IMR-90 (cell line): ENCODE data around the gene PIH1D1. TPM values are rescaled to one million over a fixed set of nuclear protein-coding genes. Genes with fewer than 3 reads are reported as not detected.

ENCODE experiments used
- ATAC-seq: fragments of 200-7000 bp; cut with Tn5 transposase; 2 replicates; pipeline ENCODE4 v1.9.1; 2020; ENCODE audit warnings: low read depth, mild to moderate bottlenecking, moderate library complexity
- BruUV-seq: library from RNA; stranded (reverse); fragments of 400-500 nt; replicated peaks from 2 replicates; lab custom pipeline; 2021; lab: Mats Ljungman, UMichigan
- CTCF ChIA-PET: fragments of 300-600 bp; formaldehyde crosslinking; extraction: SDS; loops from one replicate; lab custom pipeline; 2021; ENCODE audit warnings: antibody characterized with exemption; lab: Yijun Ruan, JAX
- POLR2A ChIA-PET: fragments of 300-600 bp; sonication (Branson Sonifier 250); formaldehyde crosslinking; loops from one replicate; lab custom pipeline; 2022; ENCODE audit warnings: antibody characterized with exemption; ENCODE audit not compliant: unreplicated experiment; lab: Charles Lee
- DNase-seq: peaks from one replicate; pipeline ENCODE4 v3.0.0; 2013
- H2AFZ ChIP-seq: replicated peaks from 2 replicates; pipeline ENCODE3; 2013; ENCODE audit warnings: low read length, mild to moderate bottlenecking; ENCODE audit not compliant: poor library complexity
- H2AK5ac ChIP-seq: 2 replicates; pipeline ENCODE4 v1.6.1; 2013; ENCODE audit warnings: low read depth, low read length, inconsistent platforms
- H2AK9ac ChIP-seq: replicated peaks from 2 replicates; pipeline ENCODE3; 2013; ENCODE audit warnings: mild to moderate bottlenecking, low read depth, low read length, moderate library complexity; ENCODE audit not compliant: poor library complexity
- H2BK120ac ChIP-seq: 2 replicates; pipeline ENCODE4 v1.6.1; 2013; ENCODE audit warnings: low read depth, low read length, inconsistent platforms
- H2BK15ac ChIP-seq: 3 replicates; pipeline ENCODE4 v1.6.1; 2013; ENCODE audit warnings: low read depth, low read length, inconsistent platforms
- H2BK20ac ChIP-seq: 2 replicates; pipeline ENCODE4 v1.6.1; 2013; ENCODE audit warnings: low read depth, mild to moderate bottlenecking, inconsistent platforms, low read length, moderate library complexity
- H2BK5ac ChIP-seq: 2 replicates; pipeline ENCODE4 v1.6.1; 2013; ENCODE audit warnings: mild to moderate bottlenecking, low read depth, low read length, inconsistent platforms; ENCODE audit not compliant: poor library complexity, severe bottlenecking
- H3K14ac ChIP-seq: replicated peaks from 2 replicates; pipeline ENCODE4 v1.6.1; 2013; ENCODE audit warnings: low read depth, low read length, inconsistent platforms
- H3K18ac ChIP-seq: 2 replicates; pipeline ENCODE4 v1.6.1; 2013; ENCODE audit warnings: low read depth, low read length, control low read depth
- H3K23ac ChIP-seq: 2 replicates; pipeline ENCODE4 v1.6.1; 2013; ENCODE audit warnings: low read depth, low read length, inconsistent platforms
- H3K27ac ChIP-seq: 2 replicates; pipeline ENCODE4 v1.5.1; 2013; ENCODE audit warnings: mild to moderate bottlenecking, control low read depth, low read length; ENCODE audit not compliant: insufficient read depth
- H3K27me3 ChIP-seq: 2 replicates; pipeline ENCODE4 v1.6.1; 2013; ENCODE audit warnings: low read length; ENCODE audit not compliant: control insufficient read depth, insufficient read depth
- H3K36me3 ChIP-seq: 2 replicates; pipeline ENCODE4 v1.6.1; 2013; ENCODE audit warnings: low read length, mixed read lengths; ENCODE audit not compliant: control insufficient read depth, insufficient read depth
- H3K4ac ChIP-seq: 2 replicates; pipeline ENCODE4 v1.6.1; 2013; ENCODE audit warnings: low read depth, low read length, inconsistent platforms
- H3K4me1 ChIP-seq: 2 replicates; pipeline ENCODE4 v1.6.1; 2013; ENCODE audit warnings: low read length, mixed read lengths; ENCODE audit not compliant: control insufficient read depth, insufficient read depth
- H3K4me2 ChIP-seq: 2 replicates; pipeline ENCODE4 v1.6.1; 2013; ENCODE audit warnings: low read depth, mild to moderate bottlenecking, control low read depth, low read length, moderate library complexity
- H3K4me3 ChIP-seq: 2 replicates; pipeline ENCODE4 v1.5.1; 2013; ENCODE audit warnings: low read depth, mild to moderate bottlenecking, control low read depth, low read length, moderate library complexity; ENCODE audit not compliant: insufficient read depth
- H3K56ac ChIP-seq: 2 replicates; pipeline ENCODE4 v1.6.1; 2013; ENCODE audit warnings: low read length, inconsistent platforms; ENCODE audit not compliant: insufficient read depth; ENCODE audit errors: extremely low read depth
- H3K79me1 ChIP-seq, 2 experiments: 2 replicates each; pipeline ENCODE4 v1.6.1; 2013; ENCODE audit warnings: low read length in 2 of 2, inconsistent platforms in 1 of 2, low read depth in 1 of 2
- H3K9ac ChIP-seq: 2 replicates; pipeline ENCODE4 v1.6.1; 2013; ENCODE audit warnings: low read depth, low read length, control low read depth
- H3K9me1 ChIP-seq: 2 replicates; pipeline ENCODE4 v1.6.1; 2013; ENCODE audit warnings: low read length, inconsistent platforms; ENCODE audit not compliant: insufficient read depth
- H3K9me3 ChIP-seq: 2 replicates; pipeline ENCODE4 v1.6.1; 2013; ENCODE audit warnings: low read length; ENCODE audit not compliant: control insufficient read depth, insufficient read depth
- H4K20me1 ChIP-seq: 2 replicates; pipeline ENCODE4 v1.6.1; 2013; ENCODE audit warnings: low read length, inconsistent platforms; ENCODE audit not compliant: insufficient read depth
- H4K5ac ChIP-seq: 2 replicates; pipeline ENCODE4 v1.6.1; 2013; ENCODE audit warnings: mild to moderate bottlenecking, low read depth, low read length, control low read depth
- H4K8ac ChIP-seq, 2 experiments: 2 replicates each; pipeline ENCODE4 v1.6.1; 2013; ENCODE audit warnings: low read depth in 2 of 2, low read length in 2 of 2, control low read depth in 1 of 2, inconsistent platforms in 1 of 2
- H4K91ac ChIP-seq: 2 replicates; pipeline ENCODE4 v1.6.1; 2013; ENCODE audit warnings: low read depth, low read length, inconsistent platforms; ENCODE audit not compliant: insufficient read depth
- BHLHE40 ChIP-seq: fragments of 150-350 bp; IDR thresholded peaks from 2 replicates; pipeline ENCODE4 v1.6.1; 2016; ENCODE audit warnings: mild to moderate bottlenecking, low read depth, low read length
- CEBPB ChIP-seq: IDR thresholded peaks from 2 replicates; pipeline ENCODE4 v1.6.1; 2012; ENCODE audit warnings: low read depth, low read length, improper control_type of control experiment
- CHD1 ChIP-seq: IDR thresholded peaks from 2 replicates; pipeline ENCODE4 v1.6.1; 2012; ENCODE audit warnings: low read depth, low read length, improper control_type of control experiment
- FOS ChIP-seq: fragments of 150-350 bp; IDR thresholded peaks from 2 replicates; pipeline ENCODE4 v1.6.1; 2016; ENCODE audit warnings: low read depth, low read length
- MAFK ChIP-seq: IDR thresholded peaks from 2 replicates; pipeline ENCODE4 v1.6.1; 2012; ENCODE audit warnings: low read depth, low read length, improper control_type of control experiment
- MAZ ChIP-seq: IDR thresholded peaks from 2 replicates; pipeline ENCODE4 v1.6.1; 2012; ENCODE audit warnings: low read depth, mild to moderate bottlenecking, low read length, improper control_type of control experiment, moderate library complexity, borderline replicate concordance
- MXI1 ChIP-seq: IDR thresholded peaks from 2 replicates; pipeline ENCODE4 v1.6.1; 2012; ENCODE audit warnings: low read depth, mild to moderate bottlenecking, low read length, moderate library complexity, borderline replicate concordance
- NFE2L2 ChIP-seq: fragments of 150-350 bp; IDR thresholded peaks from 2 replicates; pipeline ENCODE4 v1.6.1; 2016; ENCODE audit warnings: low read depth, mild to moderate bottlenecking, low read length
- POLR2A ChIP-seq: IDR thresholded peaks from 2 replicates; pipeline ENCODE4 v1.6.1; 2012; ENCODE audit warnings: mild to moderate bottlenecking, low read depth, low read length
- RAD21 ChIP-seq: IDR thresholded peaks from 2 replicates; pipeline ENCODE4 v1.6.1; 2012; ENCODE audit warnings: low read length, improper control_type of control experiment
- RCOR1 ChIP-seq: IDR thresholded peaks from 2 replicates; pipeline ENCODE4 v1.6.1; 2012; ENCODE audit warnings: mild to moderate bottlenecking, low read length, improper control_type of control experiment; ENCODE audit not compliant: insufficient replicate concordance
- RFX5 ChIP-seq: IDR thresholded peaks from 2 replicates; pipeline ENCODE4 v1.8.0; 2012; ENCODE audit warnings: low read depth, mild to moderate bottlenecking, low read length, moderate library complexity
- SMC3 ChIP-seq: fragments of 150-350 bp; IDR thresholded peaks from 2 replicates; pipeline ENCODE4 v1.6.1; 2016; ENCODE audit warnings: low read depth, mild to moderate bottlenecking, antibody characterized with exemption, low read length, moderate library complexity
- whole genome bisulfite sequencing, 2 experiments: methylation state at CpG; one replicate each; pipeline versions ENCODE4 v1.1.5 to v1.1.7; 2013; ENCODE audit warnings: missing lambda C conversion rate in 2 of 2; ENCODE audit not compliant: insufficient read length in 1 of 2; ENCODE audit errors: extremely low coverage in 2 of 2; 5-methylcytosine and 5-hydroxymethylcytosine counted together
- dilution Hi-C: fragments of 300-500 bp; cut with HindIII; formaldehyde crosslinking; loops from one replicate; pipeline ENCODE4 v1.14.3; 2018; ENCODE audit warnings: low sequenced_read_pairs; ENCODE audit not compliant: unreplicated experiment
- in situ Hi-C: fragments of 300-500 bp; cut with MboI; formaldehyde crosslinking; loops from 3 replicates; pipeline ENCODE4 v1.14.3; 2019; ENCODE audit warnings: low sequenced_read_pairs, inconsistent platforms, mixed read lengths
- intact Hi-C: fragments of 100-400 bp; cut with micrococcal nuclease; formaldehyde crosslinking; loops from 2 replicates; pipeline ENCODE4 v1.10.0; 2022
- polyA plus RNA-seq, 3 experiments: library from polyadenylated mRNA; depleted of rRNA; stranded (reverse); fragments of >200 nt; gene quantifications; 2 replicates each; pipeline ENCODE4 v1.2.3, GENCODE V29; 2012; ENCODE audit warnings: low replicate concordance in 1 of 3
- total RNA-seq: library from RNA; depleted of rRNA; stranded (reverse); fragments of >200 nt; gene quantifications from 2 replicates; pipeline ENCODE4 v1.2.3, GENCODE V29; 2012
- TF ChIP-seq, protein P1 (sequence below): fragments of 150-350 bp; IDR thresholded peaks from 2 replicates; pipeline ENCODE4 v1.6.1; 2017; ENCODE audit warnings: mild to moderate bottlenecking, antibody characterized with exemption, low read length, low read depth
- TF ChIP-seq, protein P2 (sequence below): conservative IDR thresholded peaks from 2 replicates; pipeline ENCODE4 v1.5.1; 2012; ENCODE audit warnings: mild to moderate bottlenecking, low read depth, low read length, improper control_type of control experiment
- TF ChIP-seq, protein P3 (sequence below): fragments of 150-350 bp; IDR thresholded peaks from 2 replicates; pipeline ENCODE4 v1.6.1; 2016; ENCODE audit warnings: low read depth, mild to moderate bottlenecking, low read length, moderate library complexity, borderline replicate concordance

Gene PIH1D1
- total and polyA plus RNA-seq, 2 of the 4 experiments (the other 2 are of a cell fraction), result 77.9 to 122 TPM

DNA sequence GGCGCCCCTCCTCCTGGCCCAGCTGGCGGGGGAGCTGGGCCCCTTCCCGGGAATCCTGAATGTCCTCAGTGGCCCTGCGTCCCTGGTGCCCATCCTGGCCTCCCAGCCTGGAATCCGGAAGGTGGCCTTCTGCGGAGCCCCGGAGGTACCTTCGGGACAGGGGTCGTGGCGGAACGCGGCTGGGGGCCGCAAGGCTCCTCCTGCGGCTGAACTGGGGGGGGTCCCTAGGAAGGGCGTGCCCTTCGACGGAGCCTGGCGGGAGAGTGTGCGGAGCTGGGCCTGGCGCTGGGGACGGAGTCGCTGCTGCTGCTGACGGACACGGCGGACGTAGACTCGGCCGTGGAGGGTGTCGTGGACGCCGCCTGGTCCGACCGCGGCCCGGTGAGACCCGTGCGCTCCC, 10.0 kb upstream of the PIH1D1 start:
- Histone ChIP-seq H3K9ac (no peak overlapping the region), H4K20me1 (no peaks in the 10 kb centered on the region), H3K4me3 (no peak overlapping the region), H3K23ac (no peak overlapping the region), H3K27me3 (no peaks in the 10 kb centered on the region), H2BK15ac (no peak overlapping the region), H2AK9ac (no peak overlapping the region), H4K5ac (no peak overlapping the region), H3K14ac (no peak overlapping the region), H2BK20ac (no peak overlapping the region), H3K4ac (no peak overlapping the region), H3K9me3 (no peaks in the 10 kb centered on the region), H3K56ac (no peak overlapping the region), H4K91ac (no peak overlapping the region), H2AK5ac (no peak overlapping the region), H3K9me1 (no peaks in the 10 kb centered on the region), H3K79me1 (no peaks in the 10 kb centered on the region), H2BK5ac (no peak overlapping the region), H2BK120ac (no peak overlapping the region), H3K36me3 (peaks cover 7% of the 10 kb centered on the region), H3K4me1 (no peaks in the 10 kb centered on the region), H3K4me2 (no peak overlapping the region), H3K18ac (no peak overlapping the region), H3K27ac (no peak overlapping the region), H2AFZ (no peak overlapping the region), H4K8ac (no peak overlapping the region)
- WGBS, 2 experiments, result 99% methylated on average over 23 of the region's 37 CpGs; no CpG with 5 or more reads in 1 of the 2 experiments
- in situ Hi-C loops (no loop called here), dilution Hi-C loops (no loop called here), intact Hi-C loops (no loop called here)
- CTCF ChIA-PET, result no interaction called here
- POLR2A ChIA-PET, result no interaction called here
- TF ChIP-seq MAFK (no peak), MXI1 (no peak), POLR2A (no peak), BHLHE40 (no peak), FOS (no peak), CHD1 (no peak), CEBPB (no peak), RCOR1 (no peak), NFE2L2 (no peak), MAZ (no peak), SMC3 (no peak), RAD21 (no peak), RFX5 (no peak)
- TF ChIP-seq, protein P1, sequence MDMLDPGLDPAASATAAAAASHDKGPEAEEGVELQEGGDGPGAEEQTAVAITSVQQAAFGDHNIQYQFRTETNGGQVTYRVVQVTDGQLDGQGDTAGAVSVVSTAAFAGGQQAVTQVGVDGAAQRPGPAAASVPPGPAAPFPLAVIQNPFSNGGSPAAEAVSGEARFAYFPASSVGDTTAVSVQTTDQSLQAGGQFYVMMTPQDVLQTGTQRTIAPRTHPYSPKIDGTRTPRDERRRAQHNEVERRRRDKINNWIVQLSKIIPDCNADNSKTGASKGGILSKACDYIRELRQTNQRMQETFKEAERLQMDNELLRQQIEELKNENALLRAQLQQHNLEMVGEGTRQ, result no peak
- TF ChIP-seq, protein P2, sequence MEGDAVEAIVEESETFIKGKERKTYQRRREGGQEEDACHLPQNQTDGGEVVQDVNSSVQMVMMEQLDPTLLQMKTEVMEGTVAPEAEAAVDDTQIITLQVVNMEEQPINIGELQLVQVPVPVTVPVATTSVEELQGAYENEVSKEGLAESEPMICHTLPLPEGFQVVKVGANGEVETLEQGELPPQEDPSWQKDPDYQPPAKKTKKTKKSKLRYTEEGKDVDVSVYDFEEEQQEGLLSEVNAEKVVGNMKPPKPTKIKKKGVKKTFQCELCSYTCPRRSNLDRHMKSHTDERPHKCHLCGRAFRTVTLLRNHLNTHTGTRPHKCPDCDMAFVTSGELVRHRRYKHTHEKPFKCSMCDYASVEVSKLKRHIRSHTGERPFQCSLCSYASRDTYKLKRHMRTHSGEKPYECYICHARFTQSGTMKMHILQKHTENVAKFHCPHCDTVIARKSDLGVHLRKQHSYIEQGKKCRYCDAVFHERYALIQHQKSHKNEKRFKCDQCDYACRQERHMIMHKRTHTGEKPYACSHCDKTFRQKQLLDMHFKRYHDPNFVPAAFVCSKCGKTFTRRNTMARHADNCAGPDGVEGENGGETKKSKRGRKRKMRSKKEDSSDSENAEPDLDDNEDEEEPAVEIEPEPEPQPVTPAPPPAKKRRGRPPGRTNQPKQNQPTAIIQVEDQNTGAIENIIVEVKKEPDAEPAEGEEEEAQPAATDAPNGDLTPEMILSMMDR, result no peak
- TF ChIP-seq, protein P3, sequence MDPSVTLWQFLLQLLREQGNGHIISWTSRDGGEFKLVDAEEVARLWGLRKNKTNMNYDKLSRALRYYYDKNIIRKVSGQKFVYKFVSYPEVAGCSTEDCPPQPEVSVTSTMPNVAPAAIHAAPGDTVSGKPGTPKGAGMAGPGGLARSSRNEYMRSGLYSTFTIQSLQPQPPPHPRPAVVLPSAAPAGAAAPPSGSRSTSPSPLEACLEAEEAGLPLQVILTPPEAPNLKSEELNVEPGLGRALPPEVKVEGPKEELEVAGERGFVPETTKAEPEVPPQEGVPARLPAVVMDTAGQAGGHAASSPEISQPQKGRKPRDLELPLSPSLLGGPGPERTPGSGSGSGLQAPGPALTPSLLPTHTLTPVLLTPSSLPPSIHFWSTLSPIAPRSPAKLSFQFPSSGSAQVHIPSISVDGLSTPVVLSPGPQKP, result no peak
- DNase-seq (no peak), ATAC-seq (no peak)
- no TSS peak for BruUV-seq
